ENCODE measurements around the gene NANOS1. TPM values are rescaled to one million over a fixed set of nuclear protein-coding genes. Genes with fewer than 3 reads are reported as not detected.

The NANOS1 gene
- total RNA-seq, 4 donors from 2014 or later = 0.19 to 1.7 (median 1.1) TPM

DNA sequence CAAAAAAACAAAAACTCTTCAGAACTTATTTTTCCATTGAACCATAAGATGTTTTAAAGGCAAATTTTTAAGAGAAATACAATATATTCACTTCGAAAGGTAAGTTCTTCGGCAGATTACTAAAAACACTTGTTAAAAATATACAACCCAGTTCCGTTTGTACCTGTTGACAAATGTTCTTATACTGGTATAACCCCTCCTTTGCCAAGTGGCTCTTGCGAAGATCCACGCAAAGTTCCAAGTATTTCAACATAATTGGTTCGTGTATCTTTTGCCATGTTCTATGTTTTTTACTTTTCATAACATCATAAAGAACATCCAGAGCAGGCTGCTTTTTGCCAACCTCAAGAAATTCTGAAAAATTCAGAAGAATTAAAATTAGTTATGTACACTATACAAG lies 44.1 kb downstream of the NANOS1 start:
- Histone ChIP-seq H3K4me3 (no peak overlapping the region), H3K27ac (no peak overlapping the region), H3K9me3 (no peaks in the 10 kb centered on the region), H3K36me3 (peaks cover 11 to 64% (median 15%) of the 10 kb centered on the region in 3 donors), H3K4me1 (peaks cover 4 to 56% (median 24%) of the 10 kb centered on the region in 3 donors), H3K27me3 (no peaks in the 10 kb centered on the region)
- WGBS, 2 donors = 69 to 70% methylated on average over 6 of the region's 6 CpGs
- TF ChIP-seq, protein P1, sequence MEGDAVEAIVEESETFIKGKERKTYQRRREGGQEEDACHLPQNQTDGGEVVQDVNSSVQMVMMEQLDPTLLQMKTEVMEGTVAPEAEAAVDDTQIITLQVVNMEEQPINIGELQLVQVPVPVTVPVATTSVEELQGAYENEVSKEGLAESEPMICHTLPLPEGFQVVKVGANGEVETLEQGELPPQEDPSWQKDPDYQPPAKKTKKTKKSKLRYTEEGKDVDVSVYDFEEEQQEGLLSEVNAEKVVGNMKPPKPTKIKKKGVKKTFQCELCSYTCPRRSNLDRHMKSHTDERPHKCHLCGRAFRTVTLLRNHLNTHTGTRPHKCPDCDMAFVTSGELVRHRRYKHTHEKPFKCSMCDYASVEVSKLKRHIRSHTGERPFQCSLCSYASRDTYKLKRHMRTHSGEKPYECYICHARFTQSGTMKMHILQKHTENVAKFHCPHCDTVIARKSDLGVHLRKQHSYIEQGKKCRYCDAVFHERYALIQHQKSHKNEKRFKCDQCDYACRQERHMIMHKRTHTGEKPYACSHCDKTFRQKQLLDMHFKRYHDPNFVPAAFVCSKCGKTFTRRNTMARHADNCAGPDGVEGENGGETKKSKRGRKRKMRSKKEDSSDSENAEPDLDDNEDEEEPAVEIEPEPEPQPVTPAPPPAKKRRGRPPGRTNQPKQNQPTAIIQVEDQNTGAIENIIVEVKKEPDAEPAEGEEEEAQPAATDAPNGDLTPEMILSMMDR (IDR thresholded peaks at IDR 0.05) = no peak
- no peak for TF ChIP-seq POLR2A (IDR thresholded peaks at IDR 0.05)
- intact Hi-C loops (cut with DNase I) = no loop called here
- DNase-seq = no peak

GRCh38 chr10:119078422-119079179 lies 49.1 kb downstream of the NANOS1 start:
- peak overlapping the region; percentile 56 to 89 (median 84) for H3K4me3 ChIP-seq
- WGBS, 2 donors = 12 to 24% methylated on average over 10 of the region's 10 CpGs
- H3K27ac ChIP-seq = peak overlapping the region in 3 of 4 donors; percentile 31 to 95 (median 89)
- peaks cover 10 to 65% (median 36%) of the 10 kb centered on the region in 3 donors for H3K4me1 ChIP-seq
- intact Hi-C loops (cut with DNase I) = loop anchor here (5.0 kb wide), 1 partner anchor 46 kb away; no protein-coding TSS in a partner anchor
- no peak for TF ChIP-seq POLR2A (IDR thresholded peaks at IDR 0.05)
- TF ChIP-seq, protein P1 (IDR thresholded peaks at IDR 0.05) = no peak
- peaks cover 0 to 15% (median 0%) of the 10 kb centered on the region in 3 donors for H3K36me3 ChIP-seq
- no peaks in the 10 kb centered on the region for H3K27me3 ChIP-seq
- no peak for DNase-seq
- no peaks in the 10 kb centered on the region for H3K9me3 ChIP-seq

GRCh38 chr10:119079599-119080520 lies 50.3 kb downstream of the NANOS1 start:
- Histone ChIP-seq H3K27ac (peak overlapping the region; percentile 89 to 99 (median 96)), H3K4me3 (peak overlapping the region; percentile 56 to 89 (median 84)), H3K4me1 (peaks cover 10 to 55% (median 31%) of the 10 kb centered on the region in 3 donors), H3K27me3 (no peaks in the 10 kb centered on the region), H3K36me3 (peaks cover 0 to 12% (median 0%) of the 10 kb centered on the region in 3 donors), H3K9me3 (no peaks in the 10 kb centered on the region)
- DNase-seq = peak; percentile 38
- intact Hi-C loops (cut with DNase I) = loop anchor here (5.0 kb wide), 1 partner anchor 48 kb away; no protein-coding TSS in a partner anchor
- TF ChIP-seq, protein P1 (IDR thresholded peaks at IDR 0.05) = no peak
- peak in 2 of 4 donors; percentile 7 to 19 for TF ChIP-seq POLR2A (IDR thresholded peaks at IDR 0.05)
- WGBS, 2 donors = 1 to 2% methylated on average over 20 to 25 of the region's 48 CpGs

GRCh38 chr10:119080521-119081259 lies 51.2 kb downstream of the NANOS1 start, which contains the start of gene EIF3A:
EIF3A (minus strand) TSS chr10:119080817; CDS start chr10:119080676, 141 bp downstream.
- peaks cover 10 to 48% (median 31%) of the 10 kb centered on the region in 3 donors for H3K4me1 ChIP-seq
- no peaks in the 10 kb centered on the region for H3K9me3 ChIP-seq
- intact Hi-C loops (cut with DNase I) = no loop called here
- peak within 1 kb of the TSS; percentile 89 to 99 (median 96) for H3K27ac ChIP-seq
- 0% methylated on average over 18 to 22 of the region's 74 CpGs for WGBS, 2 donors
- peak; percentile 48 for DNase-seq
- peak within 1 kb of the TSS; percentile 56 to 89 (median 84) for H3K4me3 ChIP-seq
- H3K36me3 ChIP-seq = peaks cover 0 to 12% (median 0%) of the 10 kb centered on the region in 3 donors
- no peaks in the 10 kb centered on the region for H3K27me3 ChIP-seq
- TF ChIP-seq POLR2A (IDR thresholded peaks at IDR 0.05) = peak in 3 of 4 donors; percentile 78 to 98 (median 89)
- TF ChIP-seq, protein P1 (IDR thresholded peaks at IDR 0.05) = peak in 2 of 6 experiments; percentile 3 to 15

Small RNA genes lying within 50 kb of the gene (small RNA-seq; reads per million reads assigned to genes)
- gene RF00413 = 0 reads per million in 4 donors
- gene SNORA19 = 0 to 0.36 (median 0.07) reads per million in 4 donors

Other genes with a start within 250 kb of the NANOS1 start
- 100 to 1,000 TPM in 2 of 4 donors, 10 to 100 TPM in 2; 71.8 to 135 (median 101) TPM for gene EIF3A, start 51.1 kb downstream of the NANOS1 start, total RNA-seq
- gene DENND10, start 74.4 kb downstream of the NANOS1 start, total RNA-seq = 10 to 100 TPM; 20.8 to 43.6 (median 37.1) TPM
- gene SFXN4, start 136.0 kb downstream of the NANOS1 start, total RNA-seq = 100 to 1,000 TPM in 1 of 4 donors, 10 to 100 TPM in 3; 13.8 to 120 (median 24.4) TPM
- gene PRDX3, start 149.1 kb downstream of the NANOS1 start, total RNA-seq = 100 to 1,000 TPM in 3 of 4 donors, 10 to 100 TPM in 1; 42.9 to 183 (median 119) TPM
- 10 to 100 TPM in 1 of 4 donors, 1 to 10 TPM in 3; 2.4 to 18.9 (median 6.3) TPM for gene GRK5, start 177.9 kb downstream of the NANOS1 start, total RNA-seq

Measured in esophagus squamous epithelium (tissue), 5 donors.